Body of pancreas (tissue), 4 donors: ENCODE measurements around the gene ZNF248. TPM values are rescaled to one million over a fixed set of nuclear protein-coding genes. Genes with fewer than 3 reads are reported as not detected.
A peak's percentile ranks its signal among the peaks of the same experiment; 100 is the strongest.

Source experiments
- ATAC-seq: fragments of 150-250 bp; one replicate; pipeline ENCODE4 v1.9.1; 2016
- DNase-seq, 4 donors: peaks; one replicate each; pipeline ENCODE4 v3.0.0-alpha.2; 2019
- H3K27ac ChIP-seq, 4 donors: fragments of 200-600 bp; sonication (generic); 1 replicate in 3 of 4; 2 replicates in 1 of 4; pipeline versions ENCODE4 v1.5.1 to v1.6.1; 2016 to 2019; ENCODE audit warnings: mild to moderate bottlenecking in 1 of 4, mixed read lengths in 1 of 4, moderate library complexity in 1 of 4
- H3K27me3 ChIP-seq, 2 donors: fragments of 200-600 bp; sonication (generic); one replicate each; pipeline ENCODE4 v1.6.0; 2016; ENCODE audit warnings: mild to moderate bottlenecking in 1 of 2
- H3K36me3 ChIP-seq, 2 donors: fragments of 200-600 bp; sonication (generic); replicated peaks in 1 of 2; 2 replicates each; pipeline ENCODE4 v1.5.1; 2016; ENCODE audit warnings: low read depth in 2 of 2; ENCODE audit not compliant: insufficient read depth in 1 of 2
- H3K4me1 ChIP-seq: fragments of 200-600 bp; sonication (generic); one replicate; pipeline ENCODE4 v1.6.0; 2016
- H3K4me3 ChIP-seq, 2 donors: fragments of 200-600 bp; sonication (generic); 1 replicate in 1 of 2; 2 replicates in 1 of 2; pipeline ENCODE4 v1.5.1; 2016 to 2019
- H3K9me3 ChIP-seq, 3 donors: fragments of 200-600 bp; sonication (generic); 1 replicate in 2 of 3; 2 replicates in 1 of 3; pipeline ENCODE4 v1.5.1; 2016
- CTCF ChIP-seq, 7 experiments: fragments of 450-650 bp in 4 of 7; fragments of 200-600 bp in 3 of 7; sonication (generic) in 3 of 7; IDR thresholded peaks; one replicate each; pipeline ENCODE4 v1.5.1; 2016 to 2019; ENCODE audit warnings: antibody characterized with exemption in 7 of 7
- POLR2A ChIP-seq, 3 donors: fragments of 450-650 bp; IDR thresholded peaks; one replicate each; pipeline ENCODE4 v1.6.1; 2016; ENCODE audit warnings: antibody characterized with exemption in 3 of 3, mild to moderate bottlenecking in 2 of 3
- WGBS, 2 donors: methylation state at CpG; one replicate each; pipeline ENCODE4 v1.1.5; 2017; 5-methylcytosine and 5-hydroxymethylcytosine counted together
- intact Hi-C: fragments of 100-400 bp; cut with DNase I; formaldehyde crosslinking; loops from one replicate; pipeline ENCODE4 v1.15.1; 2023
- total RNA-seq, 2 donors: library from RNA; depleted of rRNA; stranded (reverse); fragments of >200 nt; gene quantifications; one replicate each; pipeline ENCODE4 v1.1.0, GENCODE V29; 2016

The ZNF248 gene
- total RNA-seq, 2 donors from 2014 or later: 10.6 to 14.2 TPM

- intact Hi-C loops: no loop called here
- H3K27ac ChIP-seq: peak overlapping the region; percentile 99 to 100 (median 100)
- WGBS, 2 donors: 0% methylated on average over 14 to 16 of the region's 16 CpGs
- H3K27me3 ChIP-seq: no peaks in the 10 kb centered on the region
- peak in 1 of 7 experiments; percentile 22 for TF ChIP-seq CTCF (IDR thresholded peaks at IDR 0.05)
- no peak for TF ChIP-seq POLR2A (IDR thresholded peaks at IDR 0.05)
- H3K36me3 ChIP-seq: no peaks in the 10 kb centered on the region
- ATAC-seq: peak; percentile 2
- no peaks in the 10 kb centered on the region for H3K9me3 ChIP-seq
- peaks cover 29% of the 10 kb centered on the region for H3K4me1 ChIP-seq
- peak; percentile 11 to 33 (median 31) for DNase-seq
- H3K4me3 ChIP-seq: peak overlapping the region; percentile 34 to 97
Observed at GRCh38 chr10:37856881-37857286, 526 bp downstream of the ZNF248 start.

GRCh38 chr10:37855636-37856035 lies 1.8 kb downstream of the ZNF248 start:
- 29 to 44% methylated on average over 4 of the region's 4 CpGs for WGBS, 2 donors
- no peak for TF ChIP-seq CTCF (IDR thresholded peaks at IDR 0.05)
- no peak for TF ChIP-seq POLR2A (IDR thresholded peaks at IDR 0.05)
- DNase-seq: no peak
- Histone ChIP-seq H3K27ac (no peak overlapping the region), H3K4me1 (peaks cover 29% of the 10 kb centered on the region), H3K27me3 (no peaks in the 10 kb centered on the region), H3K36me3 (no peaks in the 10 kb centered on the region), H3K9me3 (no peaks in the 10 kb centered on the region), H3K4me3 (no peak overlapping the region)
- intact Hi-C loops: no loop called here
- no peak for ATAC-seq

- peaks cover 29% of the 10 kb centered on the region for H3K4me1 ChIP-seq
- no peak for TF ChIP-seq POLR2A (IDR thresholded peaks at IDR 0.05)
- no peak for TF ChIP-seq CTCF (IDR thresholded peaks at IDR 0.05)
- no peak overlapping the region for H3K4me3 ChIP-seq
Observed at GRCh38 chr10:37854626-37855025, 2.8 kb downstream of the ZNF248 start.

GRCh38 chr10:37844644-37845043 lies 12.8 kb downstream of the ZNF248 start:
- Histone ChIP-seq H3K9me3 (no peaks in the 10 kb centered on the region), H3K36me3 (no peaks in the 10 kb centered on the region), H3K27ac (no peak overlapping the region), H3K4me3 (no peak overlapping the region), H3K4me1 (no peaks in the 10 kb centered on the region), H3K27me3 (no peaks in the 10 kb centered on the region)
- no peak for DNase-seq
- ATAC-seq: no peak
- intact Hi-C loops: no loop called here
- 87 to 88% methylated on average over 2 of the region's 2 CpGs for WGBS, 2 donors
- TF ChIP-seq CTCF (IDR thresholded peaks at IDR 0.05) (no peak), POLR2A (IDR thresholded peaks at IDR 0.05) (no peak)

More at GRCh38 chr10:37854626-37855025, 2.8 kb downstream of the ZNF248 start:
- Histone ChIP-seq H3K27ac (no peak overlapping the region), H3K27me3 (no peaks in the 10 kb centered on the region), H3K9me3 (no peaks in the 10 kb centered on the region), H3K36me3 (no peaks in the 10 kb centered on the region)
- no peak for DNase-seq
- intact Hi-C loops: no loop called here
- no peak for ATAC-seq

GRCh38 chr10:37839243-37839642 lies 18.2 kb downstream of the ZNF248 start:
- no peak overlapping the region for H3K4me3 ChIP-seq
- H3K4me1 ChIP-seq: no peaks in the 10 kb centered on the region
- intact Hi-C loops: no loop called here
- peaks cover 0 to 8% (median 0%) of the 10 kb centered on the region in 3 donors for H3K9me3 ChIP-seq
- ATAC-seq (no peak), DNase-seq (no peak)
- TF ChIP-seq POLR2A (IDR thresholded peaks at IDR 0.05) (no peak), CTCF (IDR thresholded peaks at IDR 0.05) (no peak)
- H3K27ac ChIP-seq: no peak overlapping the region
- peaks cover 5 to 11% of the 10 kb centered on the region in 2 donors for H3K36me3 ChIP-seq
- H3K27me3 ChIP-seq: no peaks in the 10 kb centered on the region
- 92 to 97% methylated on average over 2 of the region's 2 CpGs for WGBS, 2 donors
